ENCODE results near the gene EED. TPM values are rescaled to one million over a fixed set of nuclear protein-coding genes. Genes with fewer than 3 reads are reported as not detected.
A peak's percentile ranks its signal among the peaks of the same experiment; 100 is the strongest.

Gene EED
- polyA plus RNA-seq, 3 donors: 2.3 to 17.8 (median 5.1) TPM

DNA sequence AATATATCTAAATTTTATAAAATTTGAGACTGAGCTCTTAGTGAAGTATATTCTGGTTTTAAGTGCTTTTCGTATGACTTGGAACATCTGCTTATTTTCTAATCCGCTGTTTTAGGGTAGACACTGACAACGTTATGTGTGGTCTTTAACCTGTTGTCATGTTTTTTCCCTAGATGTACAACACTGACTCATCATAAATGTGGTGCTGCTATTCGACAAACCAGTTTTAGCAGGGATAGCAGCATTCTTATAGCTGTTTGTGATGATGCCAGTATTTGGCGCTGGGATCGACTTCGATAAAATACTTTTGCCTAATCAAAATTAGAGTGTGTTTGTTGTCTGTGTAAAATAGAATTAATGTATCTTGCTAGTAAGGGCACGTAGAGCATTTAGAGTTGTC, 33.7 kb downstream of the EED start:
- DNase-seq: no peak
- no peak overlapping the region for H3K4me3 Mint-ChIP-seq
- peaks cover 0 to 12% of the 10 kb centered on the region in 2 donors for H3K9me3 ChIP-seq (replicated peaks in 1 of 2; ENCODE audit: control insufficient read depth in 1 of 2, insufficient read depth in 1 of 2, low read length in 2 of 2)
- no peaks in the 10 kb centered on the region for H3K27me3 Mint-ChIP-seq (ENCODE audit: low read depth in 3 of 3)
- no peak overlapping the region for H3K27ac Mint-ChIP-seq
- WGBS (ENCODE audit: insufficient coverage): no CpG with 5 or more reads among the region's 8 CpGs
- H3K27ac ChIP-seq (ENCODE audit: low read depth in 1 of 2, low read length in 2 of 2): no peak overlapping the region
- intact Hi-C loops (cut with micrococcal nuclease): no loop called here
- no peak overlapping the region for H3K4me2 ChIP-seq (replicated peaks; ENCODE audit: extremely low read depth, low read length, poor library complexity, severe bottlenecking)
- H3K27me3 ChIP-seq (ENCODE audit: control insufficient read depth in 2 of 2, insufficient read depth in 2 of 2, low read length in 2 of 2): no peaks in the 10 kb centered on the region
- H3K36me3 ChIP-seq (replicated peaks in 1 of 2; ENCODE audit: control insufficient read depth in 1 of 2, insufficient read depth in 2 of 2, low read length in 2 of 2): peaks cover 49 to 96% of the 10 kb centered on the region in 2 donors
- peaks cover 61 to 84% of the 10 kb centered on the region in 2 donors for H3K36me3 Mint-ChIP-seq
- no peak overlapping the region for H3K9ac ChIP-seq (ENCODE audit: insufficient read depth, low read length, poor library complexity, severe bottlenecking)
- peaks cover 8% of the 10 kb centered on the region for H3K4me1 Mint-ChIP-seq
- H4K20me1 ChIP-seq (ENCODE audit: insufficient read depth, low read length): peaks cover 13% of the 10 kb centered on the region
- no peaks in the 10 kb centered on the region for H3K4me1 ChIP-seq (ENCODE audit: control insufficient read depth in 1 of 2, insufficient read depth in 2 of 2, low read length in 2 of 2)
- no peak overlapping the region for H2AFZ ChIP-seq (ENCODE audit: insufficient read depth, low read depth, low read length, poor library complexity, severe bottlenecking)
- no peak overlapping the region for H3K4me3 ChIP-seq (replicated peaks in 1 of 3; ENCODE audit: low read depth in 2 of 3, low read length in 3 of 3)
- TF ChIP-seq CTCF (IDR thresholded peaks at IDR 0.05): no peak
- H3K79me2 ChIP-seq (ENCODE audit: insufficient read depth, low read length): peaks cover 19% of the 10 kb centered on the region
- peaks cover 0 to 13% (median 4%) of the 10 kb centered on the region in 7 donors for H3K9me3 Mint-ChIP-seq

GRCh38 chr11:86279747-86280146, 35.2 kb downstream of the EED start:
- H3K4me2 ChIP-seq (replicated peaks; ENCODE audit: extremely low read depth, low read length, poor library complexity, severe bottlenecking): no peak overlapping the region
- no CpG with 5 or more reads among the region's 3 CpGs for WGBS (ENCODE audit: insufficient coverage)

More at GRCh38 chr11:86279747-86280146, 35.2 kb downstream of the EED start:
- no peak for TF ChIP-seq CTCF (IDR thresholded peaks at IDR 0.05)
- H3K4me3 ChIP-seq (replicated peaks in 1 of 3; ENCODE audit: low read depth in 2 of 3, low read length in 3 of 3): no peak overlapping the region
- peaks cover 62 to 81% of the 10 kb centered on the region in 2 donors for H3K36me3 Mint-ChIP-seq
- no peaks in the 10 kb centered on the region for H3K27me3 Mint-ChIP-seq (ENCODE audit: low read depth in 3 of 3)
- no peaks in the 10 kb centered on the region for H3K27me3 ChIP-seq (ENCODE audit: control insufficient read depth in 2 of 2, insufficient read depth in 2 of 2, low read length in 2 of 2)
- H4K20me1 ChIP-seq (ENCODE audit: insufficient read depth, low read length): peaks cover 4% of the 10 kb centered on the region
- no peak overlapping the region for H3K4me3 Mint-ChIP-seq
- H3K9ac ChIP-seq (ENCODE audit: insufficient read depth, low read length, poor library complexity, severe bottlenecking): no peak overlapping the region
- peaks cover 4% of the 10 kb centered on the region for H3K79me2 ChIP-seq (ENCODE audit: insufficient read depth, low read length)
- H3K4me1 Mint-ChIP-seq: peaks cover 8% of the 10 kb centered on the region
- H3K9me3 ChIP-seq (replicated peaks in 1 of 2; ENCODE audit: control insufficient read depth in 1 of 2, insufficient read depth in 1 of 2, low read length in 2 of 2): peaks cover 0 to 12% of the 10 kb centered on the region in 2 donors
- H2AFZ ChIP-seq (ENCODE audit: insufficient read depth, low read depth, low read length, poor library complexity, severe bottlenecking): no peak overlapping the region
- H3K4me1 ChIP-seq (ENCODE audit: control insufficient read depth in 1 of 2, insufficient read depth in 2 of 2, low read length in 2 of 2): no peaks in the 10 kb centered on the region
- DNase-seq: no peak
- no peak overlapping the region for H3K27ac ChIP-seq (ENCODE audit: low read depth in 1 of 2, low read length in 2 of 2)
- H3K9me3 Mint-ChIP-seq: peaks cover 0 to 13% (median 4%) of the 10 kb centered on the region in 7 donors
- H3K36me3 ChIP-seq (replicated peaks in 1 of 2; ENCODE audit: control insufficient read depth in 1 of 2, insufficient read depth in 2 of 2, low read length in 2 of 2): peaks cover 40 to 96% of the 10 kb centered on the region in 2 donors
- peak overlapping the region in 2 of 7 donors; percentile 7 to 54 for H3K27ac Mint-ChIP-seq
- intact Hi-C loops (cut with micrococcal nuclease): no loop called here

Data from CD14-positive monocyte (primary cell).